Upper lobe of right lung (tissue), 1 donor: ENCODE results near the gene ADIPOR2. TPM values are rescaled to one million over a fixed set of nuclear protein-coding genes. Genes with fewer than 3 reads are reported as not detected.

ENCODE experiments used
- ATAC-seq: fragments of 200-7000 bp; cut with Tn5 transposase; one replicate; pipeline ENCODE4 v1.9.1; 2020; ENCODE audit warnings: mild to moderate bottlenecking, moderate library complexity
- DNase-seq: peaks from one replicate; pipeline ENCODE4 v3.0.0-alpha.2; 2020
- H3K27ac ChIP-seq: fragments of 200-600 bp; one replicate; pipeline ENCODE4 v1.8.0; 2022
- H3K27me3 ChIP-seq: fragments of 200-600 bp; one replicate; pipeline ENCODE4 v1.8.0; 2022; ENCODE audit warnings: mild to moderate bottlenecking
- H3K36me3 ChIP-seq: fragments of 200-600 bp; one replicate; pipeline ENCODE4 v1.8.0; 2022
- H3K4me1 ChIP-seq: fragments of 200-600 bp; one replicate; pipeline ENCODE4 v1.8.0; 2022
- H3K4me3 ChIP-seq: fragments of 200-600 bp; one replicate; pipeline ENCODE4 v1.8.0; 2022; ENCODE audit warnings: mild to moderate bottlenecking
- H3K9me3 ChIP-seq: fragments of 200-600 bp; one replicate; pipeline ENCODE4 v1.8.0; 2022
- CTCF ChIP-seq: fragments of 200-600 bp; IDR thresholded peaks from one replicate; pipeline ENCODE4 v1.8.0; 2022; ENCODE audit warnings: antibody characterized with exemption
- intact Hi-C: fragments of 100-400 bp; cut with DNase I; formaldehyde crosslinking; loops from one replicate; pipeline ENCODE4 v1.11.0; 2022
- total RNA-seq: library from RNA; stranded (reverse); fragmentation: NEBNext Ultra II Directional; extraction: Animal tissue kit (Norgen Biotek cat#: 25700); gene quantifications from one replicate; pipeline ENCODE4 v1.2.1, GENCODE V29; 2021
- donor health status: DM: no; HTN: yes; CAD: no; lungs with severe emphysema.

The ADIPOR2 gene
- total RNA-seq, 1 donor from 2014 or later = 96.0 TPM

- Histone ChIP-seq H3K4me3 (no peak overlapping the region), H3K27me3 (no peaks in the 10 kb centered on the region), H3K9me3 (no peaks in the 10 kb centered on the region), H3K27ac (no peak overlapping the region), H3K36me3 (no peaks in the 10 kb centered on the region), H3K4me1 (peaks cover 33% of the 10 kb centered on the region)
- no peak for TF ChIP-seq CTCF
- DNase-seq (no peak), ATAC-seq (no peak)
- intact Hi-C loops = no loop called here
Measured at GRCh38 chr12:1695886-1696670, 5.2 kb downstream of the ADIPOR2 start.

GRCh38 chr12:1696800-1697199 is 5.9 kb downstream of the ADIPOR2 start:
- peaks cover 33% of the 10 kb centered on the region for H3K4me1 ChIP-seq
- no peak for TF ChIP-seq CTCF
- ATAC-seq (no peak), DNase-seq (no peak)
- no peaks in the 10 kb centered on the region for H3K36me3 ChIP-seq
- no peak overlapping the region for H3K27ac ChIP-seq
- H3K27me3 ChIP-seq = no peaks in the 10 kb centered on the region
- intact Hi-C loops = no loop called here
- no peak overlapping the region for H3K4me3 ChIP-seq
- H3K9me3 ChIP-seq = no peaks in the 10 kb centered on the region

- DNase-seq = no peak
- peaks cover 33% of the 10 kb centered on the region for H3K4me1 ChIP-seq
- no peak for ATAC-seq
- H3K9me3 ChIP-seq = no peaks in the 10 kb centered on the region
- no peaks in the 10 kb centered on the region for H3K27me3 ChIP-seq
- no peaks in the 10 kb centered on the region for H3K36me3 ChIP-seq
- intact Hi-C loops = no loop called here
- no peak overlapping the region for H3K4me3 ChIP-seq
- no peak for TF ChIP-seq CTCF
- H3K27ac ChIP-seq = no peak overlapping the region
Measured at GRCh38 chr12:1697271-1697670, 6.4 kb downstream of the ADIPOR2 start.

GRCh38 chr12:1698720-1699119 is 7.8 kb downstream of the ADIPOR2 start:
- Histone ChIP-seq H3K4me1 (peaks cover 30% of the 10 kb centered on the region), H3K27me3 (no peaks in the 10 kb centered on the region), H3K27ac (no peak overlapping the region), H3K9me3 (no peaks in the 10 kb centered on the region), H3K36me3 (no peaks in the 10 kb centered on the region), H3K4me3 (no peak overlapping the region)
- intact Hi-C loops = no loop called here
- no peak for ATAC-seq
- DNase-seq = no peak
- no peak for TF ChIP-seq CTCF

- Histone ChIP-seq H3K36me3 (no peaks in the 10 kb centered on the region), H3K4me3 (no peak overlapping the region), H3K27ac (no peak overlapping the region), H3K4me1 (peaks cover 41% of the 10 kb centered on the region), H3K9me3 (no peaks in the 10 kb centered on the region), H3K27me3 (no peaks in the 10 kb centered on the region)
- no peak for TF ChIP-seq CTCF
- ATAC-seq (no peak), DNase-seq (no peak)
- intact Hi-C loops = no loop called here
Measured at GRCh38 chr12:1702713-1703112, 11.8 kb downstream of the ADIPOR2 start.
